ENCODE measurements around the gene TOGARAM2. TPM values are rescaled to one million over a fixed set of nuclear protein-coding genes. Genes with fewer than 3 reads are reported as not detected.

Gene TOGARAM2
- total and polyA plus RNA-seq, 10 of the 15 experiments (the other 5 are each of a cell fraction or from before 2014, with no cell fraction given), result 0.01 to 0.06 (median 0.03) TPM; not detected in 7

- TF ChIP-seq PRDM15 (CRISPR knock-in tag; IDR thresholded peaks at IDR 0.05) (no peak), NR2C1 (IDR thresholded peaks at IDR 0.05) (no peak), CEBPZ (IDR thresholded peaks at IDR 0.05; ENCODE audit: low read depth, low read length) (no peak), POU2F2 (IDR thresholded peaks at IDR 0.05; ENCODE audit: borderline replicate concordance, low read depth, low read length) (no peak)
Measured at GRCh38 chr2:29010946-29011345, 29.8 kb downstream of the TOGARAM2 start (continued).
